HepG2 (cell line): ENCODE data around the gene SHLD3. TPM values are rescaled to one million over a fixed set of nuclear protein-coding genes. Genes with fewer than 3 reads are reported as not detected.

ENCODE experiments used
- MAF1 ChIP-seq: sonication (generic); formaldehyde crosslinking; IDR thresholded peaks from 2 replicates; pipeline ENCODE4 v1.5.0; 2020; ENCODE audit warnings: missing genetic modification reagents, borderline replicate concordance
- NBN ChIP-seq: fragments of 450-650 bp; conservative IDR thresholded peaks from 2 replicates; pipeline ENCODE4 v1.6.1; 2017
- POLR2AphosphoS5 ChIP-seq: IDR thresholded peaks from 2 replicates; pipeline ENCODE4 v1.6.1; 2012; ENCODE audit warnings: low read depth, low read length
- SMARCE1 ChIP-seq: fragments of 450-650 bp; IDR thresholded peaks from 2 replicates; pipeline ENCODE4 v1.6.1; 2017; ENCODE audit warnings: borderline replicate concordance
- ZNF256 ChIP-seq: sonication (generic); formaldehyde crosslinking; conservative IDR thresholded peaks from 2 replicates; pipeline ENCODE4 v1.4.0; 2020; ENCODE audit warnings: missing genetic modification reagents
- ZNF264 ChIP-seq: sonication (generic); formaldehyde crosslinking; IDR thresholded peaks from 2 replicates; pipeline ENCODE4 v1.4.0; 2020; ENCODE audit warnings: missing genetic modification reagents
- ZNF446 ChIP-seq: sonication (generic); formaldehyde crosslinking; IDR thresholded peaks from 2 replicates; pipeline ENCODE4 v1.5.0; 2020; ENCODE audit warnings: mild to moderate bottlenecking, missing genetic modification reagents
- ZNF501 ChIP-seq: sonication (generic); formaldehyde crosslinking; IDR thresholded peaks from 2 replicates; pipeline ENCODE4 v1.5.1; 2020; ENCODE audit warnings: mild to moderate bottlenecking, moderate library complexity, missing genetic modification reagents
- ZNF746 ChIP-seq: sonication (generic); formaldehyde crosslinking; IDR thresholded peaks from 2 replicates; pipeline ENCODE4 v1.8.0; 2022; ENCODE audit warnings: mild to moderate bottlenecking, missing genetic modification reagents
- polyA plus RNA-seq, 8 experiments: library from polyadenylated mRNA; depleted of rRNA in 3 of 8; stranded (reverse) in 7 of 8; unstranded in 1 of 8; fragments of >200 nt; fragmentation: Illumina TruSeq in 4 of 8; extraction: Trizol in 4 of 8; gene quantifications; 2 replicates each; pipeline versions ENCODE4 v1.2.1 to v1.2.3, GENCODE V29; 2011 to 2016; ENCODE audit warnings: low read depth in 4 of 8, missing spikeins in 1 of 8, mixed read lengths in 1 of 8; ENCODE audit not compliant: insufficient read depth in 1 of 8
- total RNA-seq, 5 experiments: library from RNA; depleted of rRNA; stranded (reverse); fragments of >200 nt; fragmentation: Illumina TruSeq; extraction: Trizol; gene quantifications; 2 replicates each; pipeline ENCODE4 v1.2.3, GENCODE V29; 2016; ENCODE audit warnings: low read depth in 1 of 5
- TF ChIP-seq, protein P1 (sequence below): sonication (generic); formaldehyde crosslinking; IDR thresholded peaks from 2 replicates; pipeline ENCODE4 v1.5.0; 2020; ENCODE audit warnings: mild to moderate bottlenecking, missing genetic modification reagents, borderline replicate concordance
- TF ChIP-seq, protein P2 (sequence below): sonication (generic); formaldehyde crosslinking; IDR thresholded peaks from 2 replicates; pipeline ENCODE4 v1.5.0; 2020; ENCODE audit warnings: missing genetic modification reagents, mild to moderate bottlenecking, borderline replicate concordance
- TF ChIP-seq, protein P3 (sequence below): sonication (generic); formaldehyde crosslinking; conservative IDR thresholded peaks from 2 replicates; pipeline ENCODE4 v1.8.0; 2022; ENCODE audit warnings: low read depth, missing genetic modification reagents
- TF ChIP-seq, protein P4 (sequence below): sonication (generic); formaldehyde crosslinking; IDR thresholded peaks from 2 replicates; pipeline ENCODE4 v1.5.0; 2020; ENCODE audit warnings: missing genetic modification reagents
- TF ChIP-seq, protein P5 (sequence below): IDR thresholded peaks from 2 replicates; pipeline ENCODE4 v1.6.1; 2016; ENCODE audit warnings: missing biosample characterization, missing genetic modification reagents, low read depth

Gene SHLD3
- total and polyA plus RNA-seq, 2 of the 13 experiments (the other 11 are each of a cell fraction or from before 2014, with no cell fraction given): 3.6 to 6.8 TPM

DNA sequence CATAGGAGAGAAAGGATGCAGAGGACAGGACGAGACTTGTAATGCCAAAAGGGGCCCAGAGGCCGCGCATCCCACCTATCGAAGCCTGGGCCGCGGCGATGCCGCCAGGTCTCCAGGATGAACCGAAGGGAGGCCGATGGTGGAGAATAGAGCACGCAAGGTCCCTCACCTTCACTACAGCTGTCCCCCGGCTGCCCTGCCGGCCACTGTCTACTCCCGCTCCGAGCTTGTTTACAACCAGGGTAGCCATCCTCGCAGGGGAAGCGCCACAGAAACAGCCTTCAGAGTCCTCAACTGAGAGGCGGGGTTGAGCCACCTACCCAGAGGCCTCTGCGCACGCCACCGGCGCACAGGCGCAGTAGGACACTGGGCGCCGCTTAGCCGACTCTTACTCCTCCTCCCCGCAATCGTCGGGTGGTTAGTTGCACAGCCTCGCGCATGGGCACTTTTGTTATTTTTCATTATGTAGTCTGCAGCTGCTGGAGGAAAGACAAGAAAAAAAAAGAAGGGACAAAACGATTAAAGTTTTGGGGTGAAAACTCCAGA, 729 bp upstream of the SHLD3 start, which contains the start of gene TRIM23 (continued):
- TF ChIP-seq, protein P1, sequence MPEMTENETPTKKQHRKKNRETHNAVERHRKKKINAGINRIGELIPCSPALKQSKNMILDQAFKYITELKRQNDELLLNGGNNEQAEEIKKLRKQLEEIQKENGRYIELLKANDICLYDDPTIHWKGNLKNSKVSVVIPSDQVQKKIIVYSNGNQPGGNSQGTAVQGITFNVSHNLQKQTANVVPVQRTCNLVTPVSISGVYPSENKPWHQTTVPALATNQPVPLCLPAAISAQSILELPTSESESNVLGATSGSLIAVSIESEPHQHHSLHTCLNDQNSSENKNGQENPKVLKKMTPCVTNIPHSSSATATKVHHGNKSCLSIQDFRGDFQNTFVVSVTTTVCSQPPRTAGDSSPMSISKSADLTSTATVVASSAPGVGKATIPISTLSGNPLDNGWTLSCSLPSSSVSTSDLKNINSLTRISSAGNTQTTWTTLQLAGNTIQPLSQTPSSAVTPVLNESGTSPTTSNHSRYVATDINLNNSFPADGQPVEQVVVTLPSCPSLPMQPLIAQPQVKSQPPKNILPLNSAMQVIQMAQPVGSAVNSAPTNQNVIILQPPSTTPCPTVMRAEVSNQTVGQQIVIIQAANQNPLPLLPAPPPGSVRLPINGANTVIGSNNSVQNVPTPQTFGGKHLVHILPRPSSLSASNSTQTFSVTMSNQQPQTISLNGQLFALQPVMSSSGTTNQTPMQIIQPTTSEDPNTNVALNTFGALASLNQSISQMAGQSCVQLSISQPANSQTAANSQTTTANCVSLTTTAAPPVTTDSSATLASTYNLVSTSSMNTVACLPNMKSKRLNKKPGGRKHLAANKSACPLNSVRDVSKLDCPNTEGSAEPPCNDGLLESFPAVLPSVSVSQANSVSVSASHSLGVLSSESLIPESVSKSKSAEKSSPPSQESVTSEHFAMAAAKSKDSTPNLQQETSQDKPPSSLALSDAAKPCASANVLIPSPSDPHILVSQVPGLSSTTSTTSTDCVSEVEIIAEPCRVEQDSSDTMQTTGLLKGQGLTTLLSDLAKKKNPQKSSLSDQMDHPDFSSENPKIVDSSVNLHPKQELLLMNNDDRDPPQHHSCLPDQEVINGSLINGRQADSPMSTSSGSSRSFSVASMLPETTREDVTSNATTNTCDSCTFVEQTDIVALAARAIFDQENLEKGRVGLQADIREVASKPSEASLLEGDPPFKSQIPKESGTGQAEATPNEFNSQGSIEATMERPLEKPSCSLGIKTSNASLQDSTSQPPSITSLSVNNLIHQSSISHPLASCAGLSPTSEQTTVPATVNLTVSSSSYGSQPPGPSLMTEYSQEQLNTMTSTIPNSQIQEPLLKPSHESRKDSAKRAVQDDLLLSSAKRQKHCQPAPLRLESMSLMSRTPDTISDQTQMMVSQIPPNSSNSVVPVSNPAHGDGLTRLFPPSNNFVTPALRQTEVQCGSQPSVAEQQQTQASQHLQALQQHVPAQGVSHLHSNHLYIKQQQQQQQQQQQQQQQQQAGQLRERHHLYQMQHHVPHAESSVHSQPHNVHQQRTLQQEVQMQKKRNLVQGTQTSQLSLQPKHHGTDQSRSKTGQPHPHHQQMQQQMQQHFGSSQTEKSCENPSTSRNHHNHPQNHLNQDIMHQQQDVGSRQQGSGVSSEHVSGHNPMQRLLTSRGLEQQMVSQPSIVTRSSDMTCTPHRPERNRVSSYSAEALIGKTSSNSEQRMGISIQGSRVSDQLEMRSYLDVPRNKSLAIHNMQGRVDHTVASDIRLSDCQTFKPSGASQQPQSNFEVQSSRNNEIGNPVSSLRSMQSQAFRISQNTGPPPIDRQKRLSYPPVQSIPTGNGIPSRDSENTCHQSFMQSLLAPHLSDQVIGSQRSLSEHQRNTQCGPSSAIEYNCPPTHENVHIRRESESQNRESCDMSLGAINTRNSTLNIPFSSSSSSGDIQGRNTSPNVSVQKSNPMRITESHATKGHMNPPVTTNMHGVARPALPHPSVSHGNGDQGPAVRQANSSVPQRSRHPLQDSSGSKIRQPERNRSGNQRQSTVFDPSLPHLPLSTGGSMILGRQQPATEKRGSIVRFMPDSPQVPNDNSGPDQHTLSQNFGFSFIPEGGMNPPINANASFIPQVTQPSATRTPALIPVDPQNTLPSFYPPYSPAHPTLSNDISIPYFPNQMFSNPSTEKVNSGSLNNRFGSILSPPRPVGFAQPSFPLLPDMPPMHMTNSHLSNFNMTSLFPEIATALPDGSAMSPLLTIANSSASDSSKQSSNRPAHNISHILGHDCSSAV (CRISPR knock-in tag): no peak
- TF ChIP-seq, protein P2, sequence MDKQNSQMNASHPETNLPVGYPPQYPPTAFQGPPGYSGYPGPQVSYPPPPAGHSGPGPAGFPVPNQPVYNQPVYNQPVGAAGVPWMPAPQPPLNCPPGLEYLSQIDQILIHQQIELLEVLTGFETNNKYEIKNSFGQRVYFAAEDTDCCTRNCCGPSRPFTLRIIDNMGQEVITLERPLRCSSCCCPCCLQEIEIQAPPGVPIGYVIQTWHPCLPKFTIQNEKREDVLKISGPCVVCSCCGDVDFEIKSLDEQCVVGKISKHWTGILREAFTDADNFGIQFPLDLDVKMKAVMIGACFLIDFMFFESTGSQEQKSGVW (CRISPR knock-in tag): no peak
- TF ChIP-seq NBN (no peak), ZNF746 (CRISPR knock-in tag) (no peak), MAF1 (CRISPR knock-in tag) (no peak), ZNF256 (CRISPR knock-in tag) (no peak), ZNF501 (CRISPR knock-in tag) (peak; percentile 81), ZNF264 (CRISPR knock-in tag) (0 out of 2 replicates have a peak, but pooled peaks have one; percentile 53), ZNF446 (CRISPR knock-in tag) (no peak), POLR2AphosphoS5 (peak; percentile 80), SMARCE1 (no peak)
- TF ChIP-seq, protein P3, sequence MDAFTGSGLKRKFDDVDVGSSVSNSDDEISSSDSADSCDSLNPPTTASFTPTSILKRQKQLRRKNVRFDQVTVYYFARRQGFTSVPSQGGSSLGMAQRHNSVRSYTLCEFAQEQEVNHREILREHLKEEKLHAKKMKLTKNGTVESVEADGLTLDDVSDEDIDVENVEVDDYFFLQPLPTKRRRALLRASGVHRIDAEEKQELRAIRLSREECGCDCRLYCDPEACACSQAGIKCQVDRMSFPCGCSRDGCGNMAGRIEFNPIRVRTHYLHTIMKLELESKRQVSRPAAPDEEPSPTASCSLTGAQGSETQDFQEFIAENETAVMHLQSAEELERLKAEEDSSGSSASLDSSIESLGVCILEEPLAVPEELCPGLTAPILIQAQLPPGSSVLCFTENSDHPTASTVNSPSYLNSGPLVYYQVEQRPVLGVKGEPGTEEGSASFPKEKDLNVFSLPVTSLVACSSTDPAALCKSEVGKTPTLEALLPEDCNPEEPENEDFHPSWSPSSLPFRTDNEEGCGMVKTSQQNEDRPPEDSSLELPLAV: no peak
- TF ChIP-seq, protein P4, sequence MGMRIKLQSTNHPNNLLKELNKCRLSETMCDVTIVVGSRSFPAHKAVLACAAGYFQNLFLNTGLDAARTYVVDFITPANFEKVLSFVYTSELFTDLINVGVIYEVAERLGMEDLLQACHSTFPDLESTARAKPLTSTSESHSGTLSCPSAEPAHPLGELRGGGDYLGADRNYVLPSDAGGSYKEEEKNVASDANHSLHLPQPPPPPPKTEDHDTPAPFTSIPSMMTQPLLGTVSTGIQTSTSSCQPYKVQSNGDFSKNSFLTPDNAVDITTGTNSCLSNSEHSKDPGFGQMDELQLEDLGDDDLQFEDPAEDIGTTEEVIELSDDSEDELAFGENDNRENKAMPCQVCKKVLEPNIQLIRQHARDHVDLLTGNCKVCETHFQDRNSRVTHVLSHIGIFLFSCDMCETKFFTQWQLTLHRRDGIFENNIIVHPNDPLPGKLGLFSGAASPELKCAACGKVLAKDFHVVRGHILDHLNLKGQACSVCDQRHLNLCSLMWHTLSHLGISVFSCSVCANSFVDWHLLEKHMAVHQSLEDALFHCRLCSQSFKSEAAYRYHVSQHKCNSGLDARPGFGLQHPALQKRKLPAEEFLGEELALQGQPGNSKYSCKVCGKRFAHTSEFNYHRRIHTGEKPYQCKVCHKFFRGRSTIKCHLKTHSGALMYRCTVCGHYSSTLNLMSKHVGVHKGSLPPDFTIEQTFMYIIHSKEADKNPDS (CRISPR knock-in tag): no peak
- TF ChIP-seq, protein P5, sequence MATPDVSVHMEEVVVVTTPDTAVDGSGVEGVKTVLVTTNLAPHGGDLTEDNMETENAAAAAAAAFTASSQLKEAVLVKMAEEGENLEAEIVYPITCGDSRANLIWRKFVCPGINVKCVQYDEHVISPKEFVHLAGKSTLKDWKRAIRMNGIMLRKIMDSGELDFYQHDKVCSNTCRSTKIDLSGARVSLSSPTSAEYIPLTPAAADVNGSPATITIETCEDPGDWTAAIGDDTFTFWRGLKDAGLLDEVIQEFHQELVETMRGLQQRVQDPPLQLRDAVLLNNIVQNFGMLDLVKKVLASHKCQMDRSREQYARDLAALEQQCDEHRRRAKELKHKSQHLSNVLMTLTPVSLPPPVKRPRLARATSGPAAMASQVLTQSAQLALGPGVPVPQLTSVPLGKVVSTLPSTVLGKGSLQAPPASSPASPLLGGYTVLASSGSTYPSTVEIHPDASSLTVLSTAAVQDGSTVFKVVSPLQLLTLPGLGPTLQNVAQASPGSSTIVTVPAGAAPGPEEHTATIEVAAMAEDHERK (CRISPR knock-in tag): no peak
